ENCODE measurements around the gene ATF6B.
"Not testable (repeated sequence)": the region's sequence is repeated elsewhere in the genome, so short reads cannot be mapped to it uniquely, and the experiment has no call there.

The ATF6B gene

GRCh38 chr6:32153564-32154513 lies 25.8 kb upstream of the ATF6B start, which contains the start of gene PPT2:
PPT2 (plus strand) TSS chr6:32154141; CDS start chr6:32154595, 454 bp downstream.
- DNase-seq: peak; percentile 83

- no peak for DNase-seq
Measured at GRCh38 chr6:32152769-32153563, 24.9 kb upstream of the ATF6B start.

GRCh38 chr6:32151863-32152768 lies 24.1 kb upstream of the ATF6B start, which contains the start of gene PRRT1:
PRRT1 (minus strand) TSS chr6:32151939; CDS start chr6:32151827, 112 bp downstream.
- no peak for DNase-seq

GRCh38 chr6:32151181-32151862 lies 23.3 kb upstream of the ATF6B start:
- no peak for DNase-seq

- DNase-seq: no peak
Measured at GRCh38 chr6:32149932-32150870, 22.2 kb upstream of the ATF6B start.

GRCh38 chr6:32149092-32149755 lies 21.2 kb upstream of the ATF6B start:
- no peak for DNase-seq

- no peak for DNase-seq
Measured at GRCh38 chr6:32148289-32149091, 20.4 kb upstream of the ATF6B start.

- DNase-seq: no peak
Measured at GRCh38 chr6:32147401-32148132, 19.5 kb upstream of the ATF6B start.

GRCh38 chr6:32146687-32147086 lies 18.6 kb upstream of the ATF6B start:
- DNase-seq: no peak

- DNase-seq: no peak
Measured at GRCh38 chr6:32146287-32146686, 18.2 kb upstream of the ATF6B start.

- not testable (repeated sequence) for DNase-seq
Measured at GRCh38 chr6:32144238-32144637, 16.2 kb upstream of the ATF6B start.

GRCh38 chr6:32140420-32141046 lies 12.5 kb upstream of the ATF6B start:
- no peak for DNase-seq

- DNase-seq: no peak
Measured at GRCh38 chr6:32139590-32139989, 11.5 kb upstream of the ATF6B start.

GRCh38 chr6:32137454-32137853 lies 9.4 kb upstream of the ATF6B start:
- no peak for DNase-seq

- DNase-seq: no peak
Measured at GRCh38 chr6:32133786-32134185, 5.7 kb upstream of the ATF6B start.

- DNase-seq: no peak
Measured at GRCh38 chr6:32132110-32132509, 4.1 kb upstream of the ATF6B start.

- DNase-seq: no peak
Measured at GRCh38 chr6:32131439-32131948, 3.4 kb upstream of the ATF6B start.

Data from COR-L47 (cell line).